K562 (cell line): Measurements from ENCODE around the gene MYO1F. TPM values are rescaled to one million over a fixed set of nuclear protein-coding genes. Genes with fewer than 3 reads are reported as not detected.
A peak's percentile ranks its signal among the peaks of the same experiment; 100 is the strongest.

Experiments
- ATAC-seq: fragments of 200-7000 bp; cut with Tn5 transposase; 3 replicates; pipeline ENCODE4 v1.9.1; 2020; ENCODE audit warnings: moderate library complexity
- BruUV-seq: library from RNA; stranded (reverse); fragments of 400-500 nt; replicated peaks from 2 replicates; lab custom pipeline; 2021; lab: Mats Ljungman, UMichigan
- CTCF ChIA-PET: fragments of 300-600 bp; formaldehyde crosslinking; extraction: SDS; loops from one replicate; lab custom pipeline; 2021; ENCODE audit warnings: low intra/inter-chr PET ratio; lab: Yijun Ruan, JAX
- POLR2A ChIA-PET: fragments of 300-600, 350-650 bp; sonication (Branson Sonifier 250); formaldehyde crosslinking; extraction: SDS; loops from one replicate; lab custom pipeline; 2021; ENCODE audit warnings: antibody characterized with exemption, inconsistent platforms; lab: Yijun Ruan, JAX
- DNase-seq, 4 experiments: peaks; one replicate each; pipeline versions ENCODE4 v3.0.0 to v3.0.0-alpha.2; 2011 to 2018; ENCODE audit warnings: low spot score in 3 of 4, mixed read lengths in 3 of 4; ENCODE audit errors: extremely low read depth in 1 of 4
- FAIRE-seq: peaks from 2 replicates; lab custom pipeline; 2011; peaks lifted over from hg19 to GRCh38; lab: Jason Lieb, UNC
- H2AFZ ChIP-seq: 2 replicates; pipeline ENCODE4 v1.6.0; 2011; ENCODE audit warnings: low read depth, low read length, control low read depth, inconsistent platforms
- H3K27ac ChIP-seq: fragments of 200-600 bp; 3 replicates; pipeline ENCODE4 v1.8.0; 2011; ENCODE audit warnings: low read depth, mild to moderate bottlenecking, control low read depth, inconsistent platforms, low read length, moderate library complexity, mixed read lengths; ENCODE audit errors: extremely low read depth
- H3K27me3 ChIP-seq, 2 experiments: fragments of 300-600 bp in 1 of 2; 2 replicates in 1 of 2; 3 replicates in 1 of 2; pipeline versions ENCODE4 v1.6.0 to v1.8.0; 2011; ENCODE audit warnings: inconsistent platforms in 2 of 2, low read length in 2 of 2, mild to moderate bottlenecking in 1 of 2, mixed read lengths in 1 of 2, moderate library complexity in 1 of 2; ENCODE audit not compliant: control insufficient read depth in 2 of 2, insufficient read depth in 2 of 2
- H3K36me3 ChIP-seq: fragments of 300-600 bp; 3 replicates; pipeline ENCODE4 v1.8.0; 2011; ENCODE audit warnings: mild to moderate bottlenecking, low read length, inconsistent platforms; ENCODE audit not compliant: control insufficient read depth, insufficient read depth
- H3K4me1 ChIP-seq, 2 experiments: fragments of 200-600 bp in 1 of 2; replicated peaks in 1 of 2; 2 replicates in 1 of 2; 3 replicates in 1 of 2; pipeline versions ENCODE4 v1.5.1 to v1.8.0; 2011; ENCODE audit warnings: inconsistent platforms in 2 of 2, low read length in 2 of 2, mild to moderate bottlenecking in 1 of 2, mixed read lengths in 1 of 2, moderate library complexity in 1 of 2; ENCODE audit not compliant: control insufficient read depth in 2 of 2, insufficient read depth in 2 of 2
- H3K4me2 ChIP-seq: 2 replicates; pipeline ENCODE4 v1.6.1; 2011; ENCODE audit warnings: low read length, control low read depth, inconsistent platforms, mixed read lengths; ENCODE audit not compliant: insufficient read depth
- H3K4me3 ChIP-seq: fragments of 200-600 bp; sonication (generic), shearing (Covaris generic); 2 replicates; pipeline ENCODE4 v1.5.1; 2016; ENCODE audit warnings: control low read depth, inconsistent platforms
- H3K79me2 ChIP-seq: fragments of 200-600 bp; 3 replicates; pipeline ENCODE4 v1.8.0; 2011; ENCODE audit warnings: low read length, inconsistent platforms; ENCODE audit not compliant: control insufficient read depth, insufficient read depth
- H3K9ac ChIP-seq, 2 experiments: 2 replicates each; pipeline versions ENCODE4 v1.6.0 to v1.6.1; 2011; ENCODE audit warnings: low read depth in 2 of 2, low read length in 2 of 2, control low read depth in 1 of 2, inconsistent platforms in 1 of 2, mild to moderate bottlenecking in 1 of 2, mixed read lengths in 1 of 2; ENCODE audit not compliant: insufficient read depth in 1 of 2
- H3K9me1 ChIP-seq: one replicate; pipeline ENCODE4 v1.6.0; 2011; ENCODE audit warnings: inconsistent platforms, mild to moderate bottlenecking, low read length, moderate library complexity; ENCODE audit not compliant: control insufficient read depth, insufficient read depth
- H3K9me3 ChIP-seq: replicated peaks from 2 replicates; pipeline ENCODE4 v1.5.1; 2011; ENCODE audit warnings: low read depth, low read length, inconsistent platforms; ENCODE audit not compliant: control insufficient read depth, insufficient read depth
- H4K20me1 ChIP-seq: replicated peaks from 2 replicates; pipeline ENCODE4 v1.6.1; 2011; ENCODE audit warnings: low read length, inconsistent platforms, mixed read lengths; ENCODE audit not compliant: control insufficient read depth, insufficient read depth
- ADNP ChIP-seq: fragments of 200-800 bp; sonication (Bioruptor generic); IDR thresholded peaks from 2 replicates; pipeline ENCODE4 v1.6.1; 2016; ENCODE audit warnings: missing genetic modification characterization, missing compliant biosample characterization
- ARNT ChIP-seq, 2 experiments: fragments of 450-650 bp; IDR thresholded peaks; 2 replicates each; pipeline ENCODE4 v1.6.1; 2016; ENCODE audit warnings: mild to moderate bottlenecking in 1 of 2
- BCOR ChIP-seq: fragments of 450-650 bp; IDR thresholded peaks from 2 replicates; pipeline ENCODE4 v1.6.1; 2016
- GTF2A2 ChIP-seq: IDR thresholded peaks from 2 replicates; pipeline ENCODE4 v1.6.1; 2016; ENCODE audit warnings: mild to moderate bottlenecking, missing genetic modification characterization, missing compliant biosample characterization
- JUND ChIP-seq, 2 experiments: IDR thresholded peaks; 2 replicates in 1 of 2; 3 replicates in 1 of 2; pipeline ENCODE4 v1.6.1; 2011; ENCODE audit warnings: borderline replicate concordance in 2 of 2, low read depth in 2 of 2, low read length in 2 of 2, improper control_type of control experiment in 1 of 2, missing biosample characterization in 1 of 2, missing genetic modification characterization in 1 of 2, missing genetic modification reagents in 1 of 2
- MAFK ChIP-seq: IDR thresholded peaks from 2 replicates; pipeline ENCODE4 v1.6.1; 2011; ENCODE audit warnings: low read length, improper control_type of control experiment
- NFE2 ChIP-seq: IDR thresholded peaks from 2 replicates; pipeline ENCODE4 v1.6.1; 2014; ENCODE audit warnings: antibody characterized with exemption, low read depth
- NFIX ChIP-seq: fragments of 250-450 bp; sonication (Bioruptor Pico); IDR thresholded peaks from 2 replicates; pipeline ENCODE4 v1.4.0; 2020; ENCODE audit warnings: low read depth, mild to moderate bottlenecking, moderate library complexity
- PHB ChIP-seq: fragments of 250-450 bp; sonication (Bioruptor Pico); IDR thresholded peaks from 2 replicates; pipeline ENCODE4 v1.5.0; 2021
- SETDB1 ChIP-seq: IDR thresholded peaks from one replicate; pipeline ENCODE4 v1.6.1; 2012; ENCODE audit warnings: low read length, control low read depth, inconsistent platforms
- SLC30A9 ChIP-seq: fragments of 250-450 bp; sonication (Bioruptor Pico); IDR thresholded peaks from 2 replicates; pipeline ENCODE4 v1.8.0; 2022; ENCODE audit warnings: mild to moderate bottlenecking, moderate library complexity
- TSC22D4 ChIP-seq: fragments of 450-650 bp; IDR thresholded peaks from 2 replicates; pipeline ENCODE4 v1.6.1; 2016; ENCODE audit warnings: missing genetic modification characterization, missing biosample characterization, control low read depth
- ZNF551 ChIP-seq: fragments of 250-450 bp; sonication (Bioruptor Pico); IDR thresholded peaks from 2 replicates; pipeline ENCODE4 v1.5.0; 2021; ENCODE audit warnings: mild to moderate bottlenecking, moderate library complexity
- WGBS: fragments of 100-300 bp; shearing (Covaris generic); methylation state at CpG from one replicate; pipeline ENCODE4 v1.1.6; 2016; ENCODE audit warnings: low coverage, mixed read lengths; ENCODE audit not compliant: insufficient coverage; ENCODE audit errors: missing lambda C conversion rate; 5-methylcytosine and 5-hydroxymethylcytosine counted together
- in situ Hi-C: fragments of 300-500 bp; cut with MboI; formaldehyde crosslinking; loops from 4 replicates; pipeline ENCODE4 v1.15.0; 2018; ENCODE audit warnings: inconsistent platforms, mixed read lengths
- intact Hi-C: fragments of 100-400 bp; cut with micrococcal nuclease; formaldehyde crosslinking; loops from 2 replicates; pipeline ENCODE4 v1.14.2; 2022
- polyA plus RNA-seq, 8 experiments: library from polyadenylated mRNA; depleted of rRNA in 4 of 8; stranded (reverse) in 5 of 8; unstranded in 3 of 8; fragments of >200 nt; fragmentation: Nextera tagmentation in 2 of 8; fragmentation: Illumina TruSeq in 1 of 8; extraction: Ambion mirVana in 2 of 8; extraction: Trizol in 1 of 8; gene quantifications; 2 replicates each; pipeline versions ENCODE4 v1.2.1 to v1.2.3, GENCODE V29; 2011 to 2014; ENCODE audit warnings: inconsistent platforms in 1 of 8, missing spikeins in 1 of 8
- total RNA-seq, 7 experiments: library from RNA; depleted of rRNA in 6 of 7; stranded (reverse); fragments of >200 nt in 6 of 7; fragmentation: Illumina TruSeq in 2 of 7; extraction: Trizol in 2 of 7; gene quantifications; 2 replicates each; pipeline versions ENCODE4 v1.2.1 to v1.2.3, GENCODE V29; 2011 to 2021; ENCODE audit warnings: low replicate concordance in 1 of 7
- TF ChIP-seq, protein P1 (sequence below): fragments of 250-450 bp; sonication (Bioruptor Pico); IDR thresholded peaks from 2 replicates; pipeline ENCODE4 v1.8.0; 2022; ENCODE audit warnings: inconsistent platforms
- TF ChIP-seq, protein P2 (sequence below): fragments of 200-800 bp; sonication (Bioruptor generic); IDR thresholded peaks from 2 replicates; pipeline ENCODE4 v1.6.1; 2017; ENCODE audit warnings: missing genetic modification characterization, missing compliant biosample characterization
- TF ChIP-seq, protein P3 (sequence below), 2 experiments: fragments of 450-650 bp; conservative IDR thresholded peaks; 2 replicates each; pipeline ENCODE4 v1.6.1; 2017; ENCODE audit warnings: mild to moderate bottlenecking in 2 of 2, moderate library complexity in 2 of 2
- TF ChIP-seq, protein P4 (sequence below): sonication (generic); formaldehyde crosslinking; IDR thresholded peaks from 2 replicates; pipeline ENCODE4 v1.8.1; 2023; ENCODE audit warnings: mild to moderate bottlenecking, missing genetic modification reagents

MYO1F gene
- total and polyA plus RNA-seq, 9 of the 15 experiments (the other 6 are each of a cell fraction or from before 2014, with no cell fraction given) = 0.78 to 9.4 (median 4.3) TPM

DNA sequence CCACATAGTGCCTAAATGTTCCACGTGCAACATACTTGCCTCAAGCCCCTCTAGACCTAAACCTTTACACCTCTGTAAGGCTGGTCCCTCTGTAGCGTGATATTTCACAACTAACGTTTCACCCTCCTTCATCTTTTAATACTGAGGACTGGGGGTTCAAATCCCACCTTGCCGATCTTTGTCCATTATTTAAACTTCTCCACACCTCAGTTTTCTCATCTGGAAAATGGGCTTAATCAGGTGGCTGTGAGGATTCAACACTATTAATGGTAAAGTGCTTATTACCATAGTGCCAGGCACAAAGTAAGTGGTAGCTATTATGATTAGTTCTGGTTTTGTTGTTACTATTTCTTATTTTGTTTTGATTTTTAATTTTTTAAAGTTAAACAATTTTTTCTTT is 40.7 kb upstream of the MYO1F start:
- Histone ChIP-seq H3K27ac (no peak overlapping the region), H3K9me1 (no peaks in the 10 kb centered on the region), H3K79me2 (no peaks in the 10 kb centered on the region), H3K4me3 (no peak overlapping the region), H3K27me3 (peaks cover 11 to 24% of the 10 kb centered on the region in 2 experiments; a peak in 3 of 5 replicates), H3K4me1 (no peaks in the 10 kb centered on the region; a peak in 1 of 5 replicates), H2AFZ (no peak overlapping the region), H4K20me1 (no peaks in the 10 kb centered on the region), H3K9me3 (no peaks in the 10 kb centered on the region), H3K9ac (no peak overlapping the region), H3K36me3 (no peaks in the 10 kb centered on the region), H3K4me2 (no peak overlapping the region)
- FAIRE-seq (no peak), ATAC-seq (no peak), DNase-seq (no peak)
- WGBS = 0% methylated on average over 4 of the region's 4 CpGs
- in situ Hi-C loops = loop anchor here (10.0 kb wide), 1 partner anchor 77 kb away; the partner anchor contains the start of gene ACTL9
- no TSS peak for BruUV-seq
- ChIA-PET CTCF (no interaction called here), POLR2A (interaction anchor here (0.6 kb wide), 1 partner anchor 570 kb away, joined by 3 read pairs; no protein-coding TSS in a partner anchor)
- intact Hi-C loops = loop anchor here (10.0 kb wide), 1 partner anchor 77 kb away; the partner anchor contains the start of gene ACTL9
- TF ChIP-seq ADNP (tag) (0 out of 2 replicates have a peak, but pooled peaks have one; percentile 26), JUND (IDR thresholded peaks at IDR 0.05; ENCODE audit: borderline replicate concordance, low read depth, low read length) (no peak), JUND (tag; IDR thresholded peaks at IDR 0.05; ENCODE audit: borderline replicate concordance, low read depth, low read length) (no peak), SETDB1 (no peak), PHB (no peak), SLC30A9 (CRISPR knock-in tag) (no peak), GTF2A2 (tag) (no peak), NFE2 (no peak), ARNT (IDR thresholded peaks at IDR 0.05) (no peak), NFIX (no peak), MAFK (no peak), BCOR (peak; percentile 84), TSC22D4 (tag) (no peak), ZNF551 (CRISPR knock-in tag) (no peak)
- TF ChIP-seq, protein P1, sequence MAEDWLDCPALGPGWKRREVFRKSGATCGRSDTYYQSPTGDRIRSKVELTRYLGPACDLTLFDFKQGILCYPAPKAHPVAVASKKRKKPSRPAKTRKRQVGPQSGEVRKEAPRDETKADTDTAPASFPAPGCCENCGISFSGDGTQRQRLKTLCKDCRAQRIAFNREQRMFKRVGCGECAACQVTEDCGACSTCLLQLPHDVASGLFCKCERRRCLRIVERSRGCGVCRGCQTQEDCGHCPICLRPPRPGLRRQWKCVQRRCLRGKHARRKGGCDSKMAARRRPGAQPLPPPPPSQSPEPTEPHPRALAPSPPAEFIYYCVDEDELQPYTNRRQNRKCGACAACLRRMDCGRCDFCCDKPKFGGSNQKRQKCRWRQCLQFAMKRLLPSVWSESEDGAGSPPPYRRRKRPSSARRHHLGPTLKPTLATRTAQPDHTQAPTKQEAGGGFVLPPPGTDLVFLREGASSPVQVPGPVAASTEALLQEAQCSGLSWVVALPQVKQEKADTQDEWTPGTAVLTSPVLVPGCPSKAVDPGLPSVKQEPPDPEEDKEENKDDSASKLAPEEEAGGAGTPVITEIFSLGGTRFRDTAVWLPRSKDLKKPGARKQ (CRISPR knock-in tag) = no peak
- TF ChIP-seq, protein P2, sequence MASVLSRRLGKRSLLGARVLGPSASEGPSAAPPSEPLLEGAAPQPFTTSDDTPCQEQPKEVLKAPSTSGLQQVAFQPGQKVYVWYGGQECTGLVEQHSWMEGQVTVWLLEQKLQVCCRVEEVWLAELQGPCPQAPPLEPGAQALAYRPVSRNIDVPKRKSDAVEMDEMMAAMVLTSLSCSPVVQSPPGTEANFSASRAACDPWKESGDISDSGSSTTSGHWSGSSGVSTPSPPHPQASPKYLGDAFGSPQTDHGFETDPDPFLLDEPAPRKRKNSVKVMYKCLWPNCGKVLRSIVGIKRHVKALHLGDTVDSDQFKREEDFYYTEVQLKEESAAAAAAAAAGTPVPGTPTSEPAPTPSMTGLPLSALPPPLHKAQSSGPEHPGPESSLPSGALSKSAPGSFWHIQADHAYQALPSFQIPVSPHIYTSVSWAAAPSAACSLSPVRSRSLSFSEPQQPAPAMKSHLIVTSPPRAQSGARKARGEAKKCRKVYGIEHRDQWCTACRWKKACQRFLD (CRISPR knock-in tag) = no peak
- TF ChIP-seq, protein P3, sequence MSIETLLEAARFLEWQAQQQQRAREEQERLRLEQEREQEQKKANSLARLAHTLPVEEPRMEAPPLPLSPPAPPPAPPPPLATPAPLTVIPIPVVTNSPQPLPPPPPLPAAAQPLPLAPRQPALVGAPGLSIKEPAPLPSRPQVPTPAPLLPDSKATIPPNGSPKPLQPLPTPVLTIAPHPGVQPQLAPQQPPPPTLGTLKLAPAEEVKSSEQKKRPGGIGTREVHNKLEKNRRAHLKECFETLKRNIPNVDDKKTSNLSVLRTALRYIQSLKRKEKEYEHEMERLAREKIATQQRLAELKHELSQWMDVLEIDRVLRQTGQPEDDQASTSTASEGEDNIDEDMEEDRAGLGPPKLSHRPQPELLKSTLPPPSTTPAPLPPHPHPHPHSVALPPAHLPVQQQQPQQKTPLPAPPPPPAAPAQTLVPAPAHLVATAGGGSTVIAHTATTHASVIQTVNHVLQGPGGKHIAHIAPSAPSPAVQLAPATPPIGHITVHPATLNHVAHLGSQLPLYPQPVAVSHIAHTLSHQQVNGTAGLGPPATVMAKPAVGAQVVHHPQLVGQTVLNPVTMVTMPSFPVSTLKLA (conservative IDR thresholded peaks at IDR 0.05) = no peak
- TF ChIP-seq, protein P4, sequence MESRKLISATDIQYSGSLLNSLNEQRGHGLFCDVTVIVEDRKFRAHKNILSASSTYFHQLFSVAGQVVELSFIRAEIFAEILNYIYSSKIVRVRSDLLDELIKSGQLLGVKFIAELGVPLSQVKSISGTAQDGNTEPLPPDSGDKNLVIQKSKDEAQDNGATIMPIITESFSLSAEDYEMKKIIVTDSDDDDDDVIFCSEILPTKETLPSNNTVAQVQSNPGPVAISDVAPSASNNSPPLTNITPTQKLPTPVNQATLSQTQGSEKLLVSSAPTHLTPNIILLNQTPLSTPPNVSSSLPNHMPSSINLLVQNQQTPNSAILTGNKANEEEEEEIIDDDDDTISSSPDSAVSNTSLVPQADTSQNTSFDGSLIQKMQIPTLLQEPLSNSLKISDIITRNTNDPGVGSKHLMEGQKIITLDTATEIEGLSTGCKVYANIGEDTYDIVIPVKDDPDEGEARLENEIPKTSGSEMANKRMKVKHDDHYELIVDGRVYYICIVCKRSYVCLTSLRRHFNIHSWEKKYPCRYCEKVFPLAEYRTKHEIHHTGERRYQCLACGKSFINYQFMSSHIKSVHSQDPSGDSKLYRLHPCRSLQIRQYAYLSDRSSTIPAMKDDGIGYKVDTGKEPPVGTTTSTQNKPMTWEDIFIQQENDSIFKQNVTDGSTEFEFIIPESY (CRISPR knock-in tag) = no peak
